ENCODE data around the gene ETV6.

GRCh38 chr12:11869406-11869805 is 219.9 kb downstream of the ETV6 start:
- TF ChIP-seq CTCF (IDR thresholded peaks at IDR 0.05) = no peak
- TF ChIP-seq POLR2A (IDR thresholded peaks at IDR 0.05) = no peak

Measured in lower leg skin (tissue), 3 donors.